D721Med (cell line): ENCODE measurements around the gene OTOP1.
"Not testable (repeated sequence)": the region's sequence is repeated elsewhere in the genome, so short reads cannot be mapped to it uniquely, and the experiment has no call there.

Experiments used
- DNase-seq: peaks from one replicate; pipeline ENCODE4 v3.0.0; 2011; ENCODE audit warnings: low spot score; ENCODE audit not compliant: insufficient read length
- FAIRE-seq: peaks from 2 replicates; lab custom pipeline; 2011; peaks lifted over from hg19 to GRCh38; lab: Jason Lieb, UNC
- CTCF ChIP-seq: IDR thresholded peaks from 2 replicates; pipeline ENCODE4 v1.5.1; 2012; ENCODE audit warnings: mild to moderate bottlenecking, control low read depth; ENCODE audit not compliant: insufficient read depth; ENCODE audit errors: missing control alignments

Gene OTOP1

DNA sequence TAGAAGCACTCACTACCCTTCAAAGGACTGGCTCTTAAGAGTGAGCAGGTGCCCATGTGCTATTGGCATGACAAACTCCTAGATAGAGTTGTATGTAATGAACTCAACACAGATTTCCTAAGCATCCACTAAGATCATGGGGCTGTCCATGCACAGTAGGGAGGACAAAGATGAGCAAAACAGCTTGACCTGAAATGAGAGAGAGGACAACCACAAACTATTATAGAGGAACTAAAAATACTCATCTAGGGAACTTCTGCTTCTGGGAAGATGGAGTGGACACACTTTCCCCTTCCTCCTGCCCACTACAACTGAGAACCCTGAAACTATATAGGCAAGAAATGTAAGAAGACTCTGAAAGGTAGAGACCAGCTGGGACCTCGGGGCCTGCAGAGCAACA lies 42.0 kb upstream of the OTOP1 start:
- TF ChIP-seq CTCF, result no peak
- DNase-seq (no peak), FAIRE-seq (no peak)

GRCh38 chr4:4267981-4268380 lies 41.3 kb upstream of the OTOP1 start:
- no peak for TF ChIP-seq CTCF
- FAIRE-seq (no peak), DNase-seq (no peak)

DNA sequence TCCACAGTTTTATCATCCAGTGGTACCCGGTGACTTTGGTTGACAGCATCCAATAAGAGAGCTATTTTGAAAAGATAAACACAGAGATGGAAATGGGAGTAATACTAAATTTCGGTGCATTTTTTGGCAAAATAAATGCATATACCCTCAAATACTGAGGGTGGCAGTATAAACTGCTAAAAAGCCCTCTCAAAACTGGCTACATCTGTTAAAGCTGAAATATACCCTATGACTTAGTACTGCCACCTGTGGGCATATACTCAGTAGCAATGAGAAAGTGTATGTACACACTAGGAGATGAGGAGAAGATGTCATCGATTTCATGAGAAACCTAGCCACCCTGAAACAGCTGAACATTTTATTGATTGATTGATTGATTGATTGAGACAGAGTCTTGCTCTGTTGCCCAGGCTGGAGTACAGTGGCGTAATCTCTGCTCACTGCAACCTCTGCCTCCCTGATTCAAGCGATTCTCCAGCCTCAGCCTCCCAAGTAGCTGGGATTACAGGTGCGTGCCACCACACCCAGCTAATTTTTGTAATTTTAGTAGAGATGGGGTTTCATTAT lies 33.5 kb upstream of the OTOP1 start:
- DNase-seq (no peak), FAIRE-seq (no peak)
- TF ChIP-seq CTCF, result peak; percentile 33

- TF ChIP-seq CTCF, result no peak
- FAIRE-seq (no peak), DNase-seq (no peak)
Measured at GRCh38 chr4:4259484-4260100, 32.9 kb upstream of the OTOP1 start.

DNA sequence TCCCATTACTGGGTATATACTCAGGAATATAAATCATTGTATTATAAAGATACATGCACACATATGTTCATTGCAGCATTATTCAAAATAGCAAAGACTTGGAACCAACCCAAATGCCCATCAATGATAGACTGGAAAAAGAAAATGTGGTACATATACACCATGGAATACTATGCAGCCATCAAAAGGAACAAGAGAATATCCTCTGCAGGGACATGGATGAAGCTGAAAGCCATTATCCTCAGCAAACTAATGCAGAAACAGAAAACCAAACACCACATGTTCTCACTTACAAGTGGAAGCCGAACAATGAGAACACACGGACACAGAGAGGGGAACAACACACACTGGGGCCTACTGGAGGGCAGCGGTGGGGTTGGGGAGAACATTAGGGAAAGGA lies 31.0 kb upstream of the OTOP1 start:
- FAIRE-seq, DNase-seq: not testable (repeated sequence)

DNA sequence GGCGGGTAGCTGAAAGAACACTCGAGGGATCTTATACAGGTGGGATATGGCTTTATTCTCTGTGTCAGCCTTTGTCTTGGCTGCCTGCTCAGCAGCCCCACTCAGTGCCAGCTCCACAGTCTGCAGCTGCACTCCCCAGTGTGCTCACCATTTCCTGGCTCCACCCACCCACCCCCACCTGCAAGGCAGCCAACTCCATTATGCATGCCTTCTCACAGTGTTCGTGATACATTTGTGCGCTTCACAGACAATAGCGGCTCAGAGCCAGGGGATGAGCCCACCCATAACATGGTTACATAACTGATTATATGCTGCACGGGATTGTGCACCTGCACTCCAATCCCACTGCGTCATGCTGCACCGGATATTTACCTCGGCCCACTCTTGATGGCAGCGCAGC lies 30.1 kb upstream of the OTOP1 start:
- FAIRE-seq (no peak), DNase-seq (no peak)
- no peak for TF ChIP-seq CTCF

DNA sequence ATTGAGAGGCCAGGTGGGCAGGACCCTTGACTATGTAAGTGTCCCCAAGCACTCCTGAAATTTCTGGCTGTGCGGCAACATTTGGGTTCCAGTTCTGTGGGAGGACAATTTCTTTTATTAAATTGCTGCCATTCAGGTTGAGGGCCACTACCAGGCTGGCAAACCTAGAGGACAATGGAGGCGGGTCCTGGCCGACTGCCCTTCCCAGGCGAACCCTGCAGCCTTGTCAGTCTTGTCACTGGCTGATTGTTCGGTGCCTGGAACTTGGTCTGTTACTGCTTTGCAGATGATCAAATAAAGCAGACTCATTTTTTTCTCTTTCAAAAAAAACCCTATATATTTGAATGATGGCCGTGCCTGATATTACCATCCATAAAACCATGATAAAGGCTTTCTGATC lies 27.9 kb upstream of the OTOP1 start:
- TF ChIP-seq CTCF, result no peak
- FAIRE-seq, result no peak

More for the DNA sequence above, 27.9 kb upstream of the OTOP1 start:
- DNase-seq, result no peak
